K562 (cell line): ENCODE results near the gene VEGFA. TPM values are rescaled to one million over a fixed set of nuclear protein-coding genes. Genes with fewer than 3 reads are reported as not detected.
A peak's percentile ranks its signal among the peaks of the same experiment; 100 is the strongest.

ENCODE experiments used
- AFF4 ChIP-seq: sonication (generic); formaldehyde crosslinking; IDR thresholded peaks from 2 replicates; pipeline ENCODE4 v1.8.0; 2023; ENCODE audit warnings: mild to moderate bottlenecking, missing genetic modification reagents
- CTCFL ChIP-seq: IDR thresholded peaks from 2 replicates; pipeline ENCODE4 v1.6.1; 2011; ENCODE audit warnings: borderline replicate concordance, low read depth, mild to moderate bottlenecking, moderate library complexity, low read length; ENCODE audit not compliant: insufficient read depth, poor library complexity, severe bottlenecking
- FOXP1 ChIP-seq: sonication (generic); formaldehyde crosslinking; IDR thresholded peaks from 2 replicates; pipeline ENCODE4 v1.8.0; 2022; ENCODE audit warnings: mild to moderate bottlenecking, missing genetic modification reagents
- HDGF ChIP-seq: fragments of 450-650 bp; IDR thresholded peaks from 2 replicates; pipeline ENCODE4 v1.6.1; 2016
- HMBOX1 ChIP-seq: sonication (generic); IDR thresholded peaks from 2 replicates; pipeline ENCODE4 v1.6.1; 2016
- HOXB6 ChIP-seq: fragments of 250-450 bp; sonication (Bioruptor Pico); IDR thresholded peaks from 2 replicates; pipeline ENCODE4 v1.5.1; 2022; ENCODE audit warnings: mild to moderate bottlenecking, borderline replicate concordance
- JUNB ChIP-seq: fragments of 450-650 bp; formaldehyde crosslinking; conservative IDR thresholded peaks from 2 replicates; pipeline ENCODE4 v1.4.0; 2020; ENCODE audit warnings: mild to moderate bottlenecking
- KLF1 ChIP-seq: fragments of 450-650 bp; IDR thresholded peaks from 2 replicates; pipeline ENCODE4 v1.6.1; 2016; ENCODE audit warnings: missing genetic modification characterization, missing compliant biosample characterization
- KLF6 ChIP-seq: fragments of 250-450 bp; sonication (Bioruptor Pico); IDR thresholded peaks from 2 replicates; pipeline ENCODE4 v1.4.0; 2020; ENCODE audit warnings: mild to moderate bottlenecking, moderate library complexity, borderline replicate concordance
- RFX5 ChIP-seq: IDR thresholded peaks from 2 replicates; pipeline ENCODE4 v1.6.1; 2011; ENCODE audit warnings: low read depth, mild to moderate bottlenecking, improper control_type of control experiment, low read length
- SMARCC2 ChIP-seq: fragments of 450-650 bp; IDR thresholded peaks from 2 replicates; pipeline ENCODE4 v1.6.1; 2017; ENCODE audit warnings: antibody characterized with exemption, moderate library complexity, mild to moderate bottlenecking, low read depth
- SOX6 ChIP-seq: fragments of 450-650 bp; IDR thresholded peaks from 2 replicates; pipeline ENCODE4 v1.6.1; 2014; ENCODE audit warnings: mild to moderate bottlenecking
- SRSF3 ChIP-seq: fragments of 200-400 bp; formaldehyde crosslinking; IDR thresholded peaks from 2 replicates; pipeline ENCODE4 v1.6.1; 2016; ENCODE audit warnings: mild to moderate bottlenecking, low read length, moderate library complexity; ENCODE audit not compliant: insufficient read depth
- TFAP4 ChIP-seq: sonication (generic); formaldehyde crosslinking; IDR thresholded peaks from 2 replicates; pipeline ENCODE4 v1.8.0; 2022; ENCODE audit warnings: missing genetic modification reagents, mild to moderate bottlenecking, moderate library complexity, borderline replicate concordance
- VEZF1 ChIP-seq: fragments of 200-800 bp; sonication (Bioruptor generic); IDR thresholded peaks from 2 replicates; pipeline ENCODE4 v1.6.1; 2017; ENCODE audit warnings: missing genetic modification characterization, missing compliant biosample characterization
- ZNF224 ChIP-seq: sonication (generic); formaldehyde crosslinking; IDR thresholded peaks from 2 replicates; pipeline ENCODE4 v1.8.0; 2022; ENCODE audit warnings: mild to moderate bottlenecking, missing genetic modification reagents
- ZNF644 ChIP-seq: fragments of 200-800 bp; sonication (Bioruptor generic); IDR thresholded peaks from 2 replicates; pipeline ENCODE4 v1.6.1; 2016; ENCODE audit warnings: low read depth, missing genetic modification characterization, missing compliant biosample characterization
- ZNF766 ChIP-seq: fragments of 200-800 bp; sonication (Bioruptor generic); conservative IDR thresholded peaks from 2 replicates; pipeline ENCODE4 v1.6.1; 2016; ENCODE audit warnings: missing genetic modification characterization, missing compliant biosample characterization
- polyA plus RNA-seq, 8 experiments: library from polyadenylated mRNA; depleted of rRNA in 4 of 8; stranded (reverse) in 5 of 8; unstranded in 3 of 8; fragments of >200 nt; fragmentation: Nextera tagmentation in 2 of 8; fragmentation: Illumina TruSeq in 1 of 8; extraction: Ambion mirVana in 2 of 8; extraction: Trizol in 1 of 8; gene quantifications; 2 replicates each; pipeline versions ENCODE4 v1.2.1 to v1.2.3, GENCODE V29; 2011 to 2014; ENCODE audit warnings: inconsistent platforms in 1 of 8, missing spikeins in 1 of 8
- total RNA-seq, 7 experiments: library from RNA; depleted of rRNA in 6 of 7; stranded (reverse); fragments of >200 nt in 6 of 7; fragmentation: Illumina TruSeq in 2 of 7; extraction: Trizol in 2 of 7; gene quantifications; 2 replicates each; pipeline versions ENCODE4 v1.2.1 to v1.2.3, GENCODE V29; 2011 to 2021; ENCODE audit warnings: low replicate concordance in 1 of 7

VEGFA gene
- total and polyA plus RNA-seq, 9 of the 15 experiments (the other 6 are each of a cell fraction or from before 2014, with no cell fraction given) = 14.0 to 271 (median 124) TPM

- TF ChIP-seq FOXP1 (CRISPR knock-in tag) (peak; percentile 78), HMBOX1 (no peak; the same call in 1 of the 2 replicates), KLF1 (tag) (peak; percentile 99), ZNF644 (tag) (no peak; the same call in 1 of the 2 replicates), TFAP4 (peak; percentile 94), VEZF1 (CRISPR knock-in tag) (peak; percentile 84), SRSF3 (no peak), JUNB (CRISPR knock-in tag) (no peak), CTCFL (no peak), AFF4 (peak; percentile 53; the same call in 1 of the 2 replicates), KLF6 (CRISPR knock-in tag) (peak; percentile 93; the same call in 1 of the 2 replicates), SMARCC2 (no peak), ZNF766 (CRISPR knock-in tag) (peak; percentile 91), HOXB6 (no peak), SOX6 (peak; percentile 95), RFX5 (peak; percentile 89), ZNF224 (CRISPR knock-in tag) (no peak), HDGF (no peak; the same call in 1 of the 2 replicates)
Measured at GRCh38 chr6:43724914-43725642, 44.9 kb upstream of the VEGFA start (continued).
